ENCODE measurements around the gene OGA. TPM values are rescaled to one million over a fixed set of nuclear protein-coding genes. Genes with fewer than 3 reads are reported as not detected.

OGA gene
- polyA plus RNA-seq, 3 donors: 24.6 to 47.9 (median 47.6) TPM

- no peak overlapping the region for H3K27ac ChIP-seq (ENCODE audit: low read depth, low read length)
- 19 to 24% (median 21%) methylated on average over 17 of the region's 17 CpGs for WGBS, 3 donors
These were observed 37.9 kb downstream of the OGA start for GRCh38 chr10:101780187-101780817.

GRCh38 chr10:101779544-101780186 lies 38.6 kb downstream of the OGA start:
- H3K27ac ChIP-seq (ENCODE audit: low read depth, low read length): no peak overlapping the region
- 1 to 2% (median 1%) methylated on average over 45 to 51 of the region's 51 CpGs for WGBS, 3 donors

- 2 to 7% (median 7%) methylated on average over 58 of the region's 58 CpGs for WGBS, 3 donors
These were observed 39.3 kb downstream of the OGA start for GRCh38 chr10:101778781-101779543.

GRCh38 chr10:101778151-101778780 lies 40.0 kb downstream of the OGA start:
- no peak overlapping the region for H3K27ac ChIP-seq (ENCODE audit: low read depth, low read length)
- 53 to 68% (median 63%) methylated on average over 12 of the region's 12 CpGs for WGBS, 3 donors

More at GRCh38 chr10:101778781-101779543, 39.3 kb downstream of the OGA start:
- H3K27ac ChIP-seq (ENCODE audit: low read depth, low read length): no peak overlapping the region

- no peak overlapping the region for H3K27ac ChIP-seq (ENCODE audit: low read depth, low read length)
- WGBS, 3 donors: 82 to 93% (median 83%) methylated on average over 3 of the region's 3 CpGs
These were observed 40.6 kb downstream of the OGA start for GRCh38 chr10:101777619-101778145.

- WGBS, 3 donors: 6 to 16% (median 8%) methylated on average over 38 to 71 of the region's 74 CpGs
- H3K27ac ChIP-seq (ENCODE audit: low read depth, low read length): no peak overlapping the region
These were observed 42.0 kb downstream of the OGA start for GRCh38 chr10:101776161-101776817.

GRCh38 chr10:101775273-101776160 lies 42.7 kb downstream of the OGA start, which contains the start of gene FGF8:
Gene FGF8 (minus strand): TSS chr10:101776114. CDS start chr10:101775900, 214 bp downstream.
- whole genome bisulfite sequencing, 3 donors: 2 to 4% (median 3%) methylated on average over 50 to 90 of the region's 98 CpGs
- no peak within 1 kb of the TSS for H3K27ac ChIP-seq (ENCODE audit: low read depth, low read length)

- no peak overlapping the region for H3K27ac ChIP-seq (ENCODE audit: low read depth, low read length)
- 11 to 14% (median 11%) methylated on average over 32 of the region's 32 CpGs for WGBS, 3 donors
These were observed 43.5 kb downstream of the OGA start for GRCh38 chr10:101774589-101775272.

GRCh38 chr10:101773923-101774588 lies 44.2 kb downstream of the OGA start:
- WGBS, 3 donors: 7 to 16% (median 14%) methylated on average over 13 of the region's 13 CpGs
- H3K27ac ChIP-seq (ENCODE audit: low read depth, low read length): no peak overlapping the region

- 28% methylated on average over 21 of the region's 21 CpGs for WGBS, 3 donors
- H3K27ac ChIP-seq (ENCODE audit: low read depth, low read length): no peak overlapping the region
These were observed 45.1 kb downstream of the OGA start for GRCh38 chr10:101772895-101773761.

GRCh38 chr10:101772017-101772894 lies 46.0 kb downstream of the OGA start:
- WGBS, 3 donors: 73 to 80% (median 80%) methylated on average over 6 of the region's 6 CpGs
- H3K27ac ChIP-seq (ENCODE audit: low read depth, low read length): no peak overlapping the region

- H3K27ac ChIP-seq (ENCODE audit: low read depth, low read length): no peak overlapping the region
- WGBS, 3 donors: 88 to 92% (median 88%) methylated on average over 10 of the region's 10 CpGs
These were observed 46.9 kb downstream of the OGA start for GRCh38 chr10:101771380-101771779.

GRCh38 chr10:101770331-101771215 lies 47.7 kb downstream of the OGA start:
- 76 to 82% (median 77%) methylated on average over 41 of the region's 41 CpGs for WGBS, 3 donors
- no peak overlapping the region for H3K27ac ChIP-seq (ENCODE audit: low read depth, low read length)
